GM12878 (cell line): ENCODE measurements around the gene VASH1.

Experiments
- BACH1 ChIP-seq: fragments of 450-650 bp; IDR thresholded peaks from 2 replicates; pipeline ENCODE4 v1.6.1; 2017; ENCODE audit warnings: mild to moderate bottlenecking, borderline replicate concordance
- BCL11A ChIP-seq: IDR thresholded peaks from 2 replicates; pipeline ENCODE4 v1.6.1; 2011; ENCODE audit warnings: low read depth, low read length
- FOXM1 ChIP-seq: IDR thresholded peaks from 2 replicates; pipeline ENCODE4 v1.6.1; 2012; ENCODE audit warnings: low read depth, mild to moderate bottlenecking, inconsistent platforms, low read length, moderate library complexity
- TF ChIP-seq, protein P1 (sequence below), 3 experiments: IDR thresholded peaks in 2 of 3; conservative IDR thresholded peaks in 1 of 3; 2 replicates each; pipeline ENCODE4 v1.5.1; 2011; ENCODE audit warnings: low read depth in 3 of 3, low read length in 3 of 3, mild to moderate bottlenecking in 3 of 3, control low read depth in 2 of 3, moderate library complexity in 2 of 3, inconsistent platforms in 1 of 3, mixed read lengths in 1 of 3; ENCODE audit not compliant: control insufficient read depth in 2 of 3, insufficient read depth in 1 of 3; ENCODE audit errors: extremely low read depth in 1 of 3

DNA sequence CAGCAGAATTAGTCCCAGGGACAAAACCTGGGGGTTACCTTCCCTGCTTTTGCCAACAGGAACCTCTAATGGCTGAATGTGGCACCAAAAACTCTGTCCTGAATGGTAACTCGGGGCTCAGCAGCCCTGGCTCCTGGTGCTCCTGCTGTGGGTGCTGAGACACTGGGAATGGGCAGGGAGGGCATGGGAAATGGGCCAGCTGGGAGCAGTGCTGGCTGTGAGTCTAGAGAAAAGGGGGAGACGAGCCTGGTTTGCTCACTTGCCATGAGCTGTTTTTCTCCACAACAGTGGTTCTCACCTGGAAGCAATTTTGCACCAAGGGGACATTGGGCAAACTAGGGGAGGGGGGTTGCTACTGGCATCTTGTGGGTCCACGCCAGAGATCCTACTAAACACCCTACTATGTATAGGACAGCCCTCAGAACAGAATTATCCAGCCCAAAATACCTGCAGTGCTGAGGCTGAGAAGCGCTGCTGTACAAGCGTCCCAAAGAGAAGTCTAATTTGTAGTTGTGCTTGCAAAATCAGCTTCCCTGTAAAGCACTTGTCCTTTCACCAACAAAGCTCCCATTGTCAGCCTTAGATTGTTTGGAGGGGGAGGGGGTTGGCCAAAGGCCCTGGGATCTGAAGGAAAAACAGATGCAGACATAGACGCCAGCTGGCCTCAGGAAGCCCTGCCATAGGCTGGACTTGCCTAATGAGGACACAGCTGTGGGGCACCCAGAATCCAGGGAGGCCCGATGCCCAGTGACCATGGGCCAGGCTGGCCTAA is 68.6 kb downstream of the VASH1 start:
- TF ChIP-seq, protein P1, sequence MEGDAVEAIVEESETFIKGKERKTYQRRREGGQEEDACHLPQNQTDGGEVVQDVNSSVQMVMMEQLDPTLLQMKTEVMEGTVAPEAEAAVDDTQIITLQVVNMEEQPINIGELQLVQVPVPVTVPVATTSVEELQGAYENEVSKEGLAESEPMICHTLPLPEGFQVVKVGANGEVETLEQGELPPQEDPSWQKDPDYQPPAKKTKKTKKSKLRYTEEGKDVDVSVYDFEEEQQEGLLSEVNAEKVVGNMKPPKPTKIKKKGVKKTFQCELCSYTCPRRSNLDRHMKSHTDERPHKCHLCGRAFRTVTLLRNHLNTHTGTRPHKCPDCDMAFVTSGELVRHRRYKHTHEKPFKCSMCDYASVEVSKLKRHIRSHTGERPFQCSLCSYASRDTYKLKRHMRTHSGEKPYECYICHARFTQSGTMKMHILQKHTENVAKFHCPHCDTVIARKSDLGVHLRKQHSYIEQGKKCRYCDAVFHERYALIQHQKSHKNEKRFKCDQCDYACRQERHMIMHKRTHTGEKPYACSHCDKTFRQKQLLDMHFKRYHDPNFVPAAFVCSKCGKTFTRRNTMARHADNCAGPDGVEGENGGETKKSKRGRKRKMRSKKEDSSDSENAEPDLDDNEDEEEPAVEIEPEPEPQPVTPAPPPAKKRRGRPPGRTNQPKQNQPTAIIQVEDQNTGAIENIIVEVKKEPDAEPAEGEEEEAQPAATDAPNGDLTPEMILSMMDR (IDR thresholded peaks at IDR 0.05 in 2 of 3, conservative IDR thresholded peaks at IDR 0.05 in 1 of 3; ENCODE audit: control insufficient read depth in 2 of 3, extremely low read depth in 1 of 3, insufficient read depth in 1 of 3, low read depth in 3 of 3, low read length in 3 of 3), result no peak
- TF ChIP-seq BACH1 (no peak), BCL11A (no peak), FOXM1 (no peak)
